Prostate gland (tissue), 2 donors: ENCODE data around the gene FOXD1. TPM values are rescaled to one million over a fixed set of nuclear protein-coding genes. Genes with fewer than 3 reads are reported as not detected.

Experiments used
- DNase-seq: peaks from one replicate; pipeline ENCODE4 v3.0.0-alpha.2; 2019; ENCODE audit warnings: low spot score
- H3K27ac ChIP-seq, 2 donors: fragments of 200-600 bp; sonication (generic); 2 replicates each; pipeline ENCODE4 v1.5.1; 2017 to 2019
- H3K27me3 ChIP-seq: fragments of 200-600 bp; sonication (generic); replicated peaks from 2 replicates; pipeline ENCODE4 v1.5.1; 2019; ENCODE audit not compliant: insufficient read depth
- H3K36me3 ChIP-seq, 2 donors: fragments of 200-600 bp; sonication (generic); 1 replicate in 1 of 2; 2 replicates in 1 of 2; pipeline versions ENCODE4 v1.5.1 to v1.8.1; 2017 to 2019
- H3K4me1 ChIP-seq: fragments of 200-600 bp; sonication (generic); replicated peaks from 2 replicates; pipeline ENCODE4 v1.5.1; 2019
- H3K4me3 ChIP-seq, 2 donors: fragments of 200-600 bp; sonication (generic); 2 replicates each; pipeline ENCODE4 v1.5.1; 2017 to 2019
- H3K9me3 ChIP-seq: fragments of 200-600 bp; sonication (generic); 2 replicates; pipeline ENCODE4 v1.5.1; 2017
- CTCF ChIP-seq, 4 experiments: fragments of 200-600 bp in 2 of 4; fragments of 450-650 bp in 2 of 4; sonication (generic) in 2 of 4; IDR thresholded peaks; 1 replicate in 3 of 4; 2 replicates in 1 of 4; pipeline ENCODE4 v1.5.1; 2016 to 2019; ENCODE audit warnings: antibody characterized with exemption in 4 of 4, mild to moderate bottlenecking in 2 of 4, moderate library complexity in 2 of 4
- POLR2A ChIP-seq: fragments of 450-650 bp; IDR thresholded peaks from one replicate; pipeline ENCODE4 v1.6.1; 2016; ENCODE audit warnings: antibody characterized with exemption, mild to moderate bottlenecking
- POLR2AphosphoS5 ChIP-seq: sonication (generic); formaldehyde crosslinking; IDR thresholded peaks from one replicate; pipeline ENCODE4 v1.6.1; 2017; ENCODE audit warnings: antibody characterized with exemption
- WGBS: methylation state at CpG from one replicate; pipeline ENCODE4 v1.1.5; 2018; 5-methylcytosine and 5-hydroxymethylcytosine counted together
- intact Hi-C: fragments of 100-400 bp; cut with DNase I; formaldehyde crosslinking; loops from one replicate; pipeline ENCODE4 v1.14.2; 2022
- total RNA-seq, 2 donors: library from RNA; depleted of rRNA; stranded (reverse); fragments of >200 nt; gene quantifications; one replicate each; pipeline ENCODE4 v1.1.0, GENCODE V29; 2016

Gene FOXD1
- total RNA-seq, 2 donors from 2014 or later = 1.6 to 2.8 TPM

GRCh38 chr5:73419465-73420390 lies 28.8 kb downstream of the FOXD1 start:
- WGBS = 2% methylated on average over 69 of the region's 79 CpGs
- TF ChIP-seq POLR2AphosphoS5 (no peak), CTCF (IDR thresholded peaks at IDR 0.05) (no peak), POLR2A (no peak)
- no peak for DNase-seq
- H3K27me3 ChIP-seq = no peaks in the 10 kb centered on the region
- H3K27ac ChIP-seq = no peak overlapping the region
- H3K4me1 ChIP-seq = peaks cover 8% of the 10 kb centered on the region
- H3K36me3 ChIP-seq = no peaks in the 10 kb centered on the region
- peak overlapping the region; percentile 3 to 18 for H3K4me3 ChIP-seq
- H3K9me3 ChIP-seq = no peaks in the 10 kb centered on the region
- intact Hi-C loops = no loop called here

GRCh38 chr5:73419117-73419464 lies 29.5 kb downstream of the FOXD1 start:
- TF ChIP-seq POLR2AphosphoS5 = no peak
- no peak for TF ChIP-seq CTCF (IDR thresholded peaks at IDR 0.05)
- TF ChIP-seq POLR2A = no peak
- H3K27me3 ChIP-seq = no peaks in the 10 kb centered on the region
- no peak for DNase-seq
- H3K4me3 ChIP-seq = peak overlapping the region in 1 of 2 donors; percentile 18
- H3K36me3 ChIP-seq = no peaks in the 10 kb centered on the region
- no peak overlapping the region for H3K27ac ChIP-seq
- peaks cover 8% of the 10 kb centered on the region for H3K4me1 ChIP-seq
- H3K9me3 ChIP-seq = no peaks in the 10 kb centered on the region
- WGBS = 10% methylated on average over 6 of the region's 6 CpGs
- intact Hi-C loops = no loop called here

- H3K9me3 ChIP-seq = no peaks in the 10 kb centered on the region
- H3K4me3 ChIP-seq = no peak overlapping the region
- H3K4me1 ChIP-seq = peaks cover 8% of the 10 kb centered on the region
- H3K36me3 ChIP-seq = no peaks in the 10 kb centered on the region
- no peak for TF ChIP-seq POLR2A
- TF ChIP-seq CTCF (IDR thresholded peaks at IDR 0.05) = no peak
- no peak for TF ChIP-seq POLR2AphosphoS5
- intact Hi-C loops = no loop called here
- H3K27ac ChIP-seq = no peak overlapping the region
- no peaks in the 10 kb centered on the region for H3K27me3 ChIP-seq
- WGBS = 65% methylated on average over 6 of the region's 6 CpGs
- no peak for DNase-seq
Observed at GRCh38 chr5:73418244-73418691, 30.3 kb downstream of the FOXD1 start.

GRCh38 chr5:73417303-73418034 lies 31.1 kb downstream of the FOXD1 start:
- Histone ChIP-seq H3K4me1 (peaks cover 8% of the 10 kb centered on the region), H3K9me3 (no peaks in the 10 kb centered on the region), H3K27ac (no peak overlapping the region), H3K4me3 (no peak overlapping the region), H3K36me3 (no peaks in the 10 kb centered on the region), H3K27me3 (no peaks in the 10 kb centered on the region)
- TF ChIP-seq POLR2AphosphoS5 (peak; percentile 52), CTCF (IDR thresholded peaks at IDR 0.05) (no peak), POLR2A (no peak)
- intact Hi-C loops = no loop called here
- peak; percentile 71 for DNase-seq
- 37% methylated on average over 10 of the region's 10 CpGs for WGBS
